ENCODE measurements around the gene ANKRD52.
A peak's percentile ranks its signal among the peaks of the same experiment; 100 is the strongest.

The ANKRD52 gene

GRCh38 chr12:56224102-56224701 is 34.0 kb downstream of the ANKRD52 start, which contains the start of gene NABP2:
Gene NABP2 (plus strand): TSS chr12:56224342. CDS start chr12:56224857, 515 bp downstream.
- peak; percentile 99 for DNase-seq (ENCODE audit: low spot score)
- peak; percentile 86 for TF ChIP-seq CTCF (IDR thresholded peaks at IDR 0.05; ENCODE audit: extremely low read depth, insufficient read depth, missing control alignments)
- in situ Hi-C loops (cut with MboI; ENCODE audit: low pct_unique_long_range_greater_than_20kb, low sequenced_read_pairs, unreplicated experiment): no loop called here

GRCh38 chr12:56223571-56224101 is 34.5 kb downstream of the ANKRD52 start:
- peak; percentile 10 for DNase-seq (ENCODE audit: low spot score)
- TF ChIP-seq CTCF (IDR thresholded peaks at IDR 0.05; ENCODE audit: extremely low read depth, insufficient read depth, missing control alignments): no peak
- in situ Hi-C loops (cut with MboI; ENCODE audit: low pct_unique_long_range_greater_than_20kb, low sequenced_read_pairs, unreplicated experiment): no loop called here

- no peak for DNase-seq (ENCODE audit: low spot score)
- in situ Hi-C loops (cut with MboI; ENCODE audit: low pct_unique_long_range_greater_than_20kb, low sequenced_read_pairs, unreplicated experiment): no loop called here
- no peak for TF ChIP-seq CTCF (IDR thresholded peaks at IDR 0.05; ENCODE audit: extremely low read depth, insufficient read depth, missing control alignments)
Observed at GRCh38 chr12:56222531-56222895, 35.7 kb downstream of the ANKRD52 start.

GRCh38 chr12:56221757-56222530 is 36.2 kb downstream of the ANKRD52 start, which contains the start of gene RNF41:
Gene RNF41 (minus strand): TSS chr12:56221922. CDS start chr12:56214047, 7,875 bp downstream.
- DNase-seq (ENCODE audit: low spot score): peak; percentile 97
- no peak for TF ChIP-seq CTCF (IDR thresholded peaks at IDR 0.05; ENCODE audit: extremely low read depth, insufficient read depth, missing control alignments)
- in situ Hi-C loops (cut with MboI; ENCODE audit: low pct_unique_long_range_greater_than_20kb, low sequenced_read_pairs, unreplicated experiment): no loop called here

- no peak for DNase-seq (ENCODE audit: low spot score)
- in situ Hi-C loops (cut with MboI; ENCODE audit: low pct_unique_long_range_greater_than_20kb, low sequenced_read_pairs, unreplicated experiment): no loop called here
- TF ChIP-seq CTCF (IDR thresholded peaks at IDR 0.05; ENCODE audit: extremely low read depth, insufficient read depth, missing control alignments): no peak
Observed at GRCh38 chr12:56221232-56221756, 36.9 kb downstream of the ANKRD52 start.

GRCh38 chr12:56220611-56221231 is 37.5 kb downstream of the ANKRD52 start:
- TF ChIP-seq CTCF (IDR thresholded peaks at IDR 0.05; ENCODE audit: extremely low read depth, insufficient read depth, missing control alignments): no peak
- peak; percentile 29 for DNase-seq (ENCODE audit: low spot score)
- in situ Hi-C loops (cut with MboI; ENCODE audit: low pct_unique_long_range_greater_than_20kb, low sequenced_read_pairs, unreplicated experiment): no loop called here
